K562 (cell line): ENCODE data around the gene PRELID3B. TPM values are rescaled to one million over a fixed set of nuclear protein-coding genes. Genes with fewer than 3 reads are reported as not detected.

ENCODE experiments used
- CEBPB ChIP-seq: fragments of 450-650 bp; IDR thresholded peaks from 2 replicates; pipeline ENCODE4 v1.6.1; 2016; ENCODE audit warnings: missing genetic modification characterization, missing compliant biosample characterization
- CEBPG ChIP-seq, 3 experiments: fragments of 200-800 bp in 1 of 3; sonication (Bioruptor generic) in 1 of 3; sonication (generic) in 1 of 3; formaldehyde crosslinking in 1 of 3; IDR thresholded peaks in 2 of 3; conservative IDR thresholded peaks in 1 of 3; 2 replicates each; pipeline versions ENCODE4 v1.6.1 to v1.8.0; 2016 to 2022; ENCODE audit warnings: missing compliant biosample characterization in 2 of 3, missing genetic modification characterization in 2 of 3, mild to moderate bottlenecking in 1 of 3, missing genetic modification reagents in 1 of 3
- CHD4 ChIP-seq: fragments of 200-600 bp; sonication (generic); IDR thresholded peaks from 3 replicates; pipeline ENCODE4 v1.6.1; 2012; ENCODE audit warnings: low read depth, mild to moderate bottlenecking, mixed read lengths, low read length, inconsistent platforms; ENCODE audit not compliant: insufficient read depth, insufficient replicate concordance, poor library complexity, severe bottlenecking
- EP400 ChIP-seq: fragments of 450-650 bp; IDR thresholded peaks from 2 replicates; pipeline ENCODE4 v1.6.1; 2017; ENCODE audit warnings: antibody characterized with exemption, mild to moderate bottlenecking, moderate library complexity
- HDGF ChIP-seq: fragments of 450-650 bp; IDR thresholded peaks from 2 replicates; pipeline ENCODE4 v1.6.1; 2016
- HMGN3 ChIP-seq: IDR thresholded peaks from 2 replicates; pipeline ENCODE4 v1.6.1; 2011; ENCODE audit warnings: borderline replicate concordance, low read depth, mild to moderate bottlenecking, mixed read lengths, low read length; ENCODE audit not compliant: insufficient read length; ENCODE audit errors: extremely low read depth
- HNRNPH1 ChIP-seq: fragments of 200-400 bp; formaldehyde crosslinking; optimal IDR thresholded peaks from 2 replicates; pipeline ENCODE3; 2017; ENCODE audit warnings: low read depth, mild to moderate bottlenecking, low read length, moderate library complexity
- IRF1 ChIP-seq: sonication (generic); formaldehyde crosslinking; IDR thresholded peaks from 2 replicates; pipeline ENCODE4 v1.8.0; 2022; ENCODE audit warnings: missing genetic modification reagents, mild to moderate bottlenecking, borderline replicate concordance
- KDM5B ChIP-seq: fragments of 200-600 bp; sonication (generic); IDR thresholded peaks from 2 replicates; pipeline ENCODE4 v1.6.1; 2012; ENCODE audit warnings: low read depth, mild to moderate bottlenecking, moderate library complexity, low read length, control low read depth, inconsistent platforms; ENCODE audit not compliant: insufficient replicate concordance
- LCOR ChIP-seq: sonication (generic); formaldehyde crosslinking; IDR thresholded peaks from 2 replicates; pipeline ENCODE4 v1.8.0; 2022; ENCODE audit warnings: mild to moderate bottlenecking, missing genetic modification reagents
- SNIP1 ChIP-seq: fragments of 450-650 bp; IDR thresholded peaks from 2 replicates; pipeline ENCODE4 v1.7.1; 2017; ENCODE audit warnings: low read depth, mild to moderate bottlenecking
- TCFL5 ChIP-seq: fragments of 250-450 bp; sonication (Bioruptor Pico); conservative IDR thresholded peaks from 2 replicates; pipeline ENCODE4 v1.6.1; 2021; ENCODE audit warnings: mild to moderate bottlenecking, moderate library complexity, matching md5 sums
- THRB ChIP-seq: fragments of 450-650 bp; formaldehyde crosslinking; conservative IDR thresholded peaks from 2 replicates; pipeline ENCODE4 v1.4.0; 2022; ENCODE audit warnings: mild to moderate bottlenecking, missing genetic modification characterization
- TSC22D4 ChIP-seq: fragments of 450-650 bp; IDR thresholded peaks from 2 replicates; pipeline ENCODE4 v1.6.1; 2016; ENCODE audit warnings: missing genetic modification characterization, missing biosample characterization, control low read depth
- XRCC3 ChIP-seq: fragments of 450-650 bp; IDR thresholded peaks from 2 replicates; pipeline ENCODE4 v1.6.1; 2017; ENCODE audit warnings: mild to moderate bottlenecking, moderate library complexity
- ZNF232 ChIP-seq: sonication (generic); formaldehyde crosslinking; IDR thresholded peaks from 2 replicates; pipeline ENCODE4 v1.8.0; 2022; ENCODE audit warnings: mild to moderate bottlenecking, missing genetic modification reagents
- ZNF431 ChIP-seq: sonication (generic); formaldehyde crosslinking; IDR thresholded peaks from 2 replicates; pipeline ENCODE4 v1.8.0; 2022; ENCODE audit warnings: mild to moderate bottlenecking, missing genetic modification reagents
- ZNF444 ChIP-seq: fragments of 250-450 bp; sonication (Bioruptor Pico); IDR thresholded peaks from 2 replicates; pipeline ENCODE4 v1.4.0; 2020; ENCODE audit warnings: mild to moderate bottlenecking, moderate library complexity
- ZNF518B ChIP-seq: fragments of 250-450 bp; sonication (Bioruptor Pico); IDR thresholded peaks from 2 replicates; pipeline ENCODE4 v1.5.0; 2021; ENCODE audit warnings: mild to moderate bottlenecking, moderate library complexity
- polyA plus RNA-seq, 8 experiments: library from polyadenylated mRNA; depleted of rRNA in 4 of 8; stranded (reverse) in 5 of 8; unstranded in 3 of 8; fragments of >200 nt; fragmentation: Nextera tagmentation in 2 of 8; fragmentation: Illumina TruSeq in 1 of 8; extraction: Ambion mirVana in 2 of 8; extraction: Trizol in 1 of 8; gene quantifications; 2 replicates each; pipeline versions ENCODE4 v1.2.1 to v1.2.3, GENCODE V29; 2011 to 2014; ENCODE audit warnings: inconsistent platforms in 1 of 8, missing spikeins in 1 of 8
- total RNA-seq, 7 experiments: library from RNA; depleted of rRNA in 6 of 7; stranded (reverse); fragments of >200 nt in 6 of 7; fragmentation: Illumina TruSeq in 2 of 7; extraction: Trizol in 2 of 7; gene quantifications; 2 replicates each; pipeline versions ENCODE4 v1.2.1 to v1.2.3, GENCODE V29; 2011 to 2021; ENCODE audit warnings: low replicate concordance in 1 of 7
- TF ChIP-seq, protein P1 (sequence below): fragments of 250-450 bp; sonication (Bioruptor Pico); IDR thresholded peaks from 2 replicates; pipeline ENCODE4 v1.8.0; 2022; ENCODE audit warnings: inconsistent platforms

The PRELID3B gene
- total and polyA plus RNA-seq, 9 of the 15 experiments (the other 6 are each of a cell fraction or from before 2014, with no cell fraction given) = 77.0 to 186 (median 101) TPM

- peak; percentile 86; the same call in 1 of the 2 replicates for TF ChIP-seq EP400
- no peak for TF ChIP-seq HNRNPH1
- peak; percentile 76; the same call in 1 of the 2 replicates for TF ChIP-seq IRF1 (CRISPR knock-in tag)
- TF ChIP-seq, protein P1, sequence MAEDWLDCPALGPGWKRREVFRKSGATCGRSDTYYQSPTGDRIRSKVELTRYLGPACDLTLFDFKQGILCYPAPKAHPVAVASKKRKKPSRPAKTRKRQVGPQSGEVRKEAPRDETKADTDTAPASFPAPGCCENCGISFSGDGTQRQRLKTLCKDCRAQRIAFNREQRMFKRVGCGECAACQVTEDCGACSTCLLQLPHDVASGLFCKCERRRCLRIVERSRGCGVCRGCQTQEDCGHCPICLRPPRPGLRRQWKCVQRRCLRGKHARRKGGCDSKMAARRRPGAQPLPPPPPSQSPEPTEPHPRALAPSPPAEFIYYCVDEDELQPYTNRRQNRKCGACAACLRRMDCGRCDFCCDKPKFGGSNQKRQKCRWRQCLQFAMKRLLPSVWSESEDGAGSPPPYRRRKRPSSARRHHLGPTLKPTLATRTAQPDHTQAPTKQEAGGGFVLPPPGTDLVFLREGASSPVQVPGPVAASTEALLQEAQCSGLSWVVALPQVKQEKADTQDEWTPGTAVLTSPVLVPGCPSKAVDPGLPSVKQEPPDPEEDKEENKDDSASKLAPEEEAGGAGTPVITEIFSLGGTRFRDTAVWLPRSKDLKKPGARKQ = no peak
- TF ChIP-seq THRB (CRISPR knock-in tag) = 0 out of 2 replicates have a peak, but pooled peaks have one; percentile 4
- no peak for TF ChIP-seq XRCC3
- TF ChIP-seq HMGN3 = no peak
- no peak for TF ChIP-seq ZNF518B
- no peak for TF ChIP-seq SNIP1
- TF ChIP-seq HDGF = no peak
- TF ChIP-seq CHD4 = no peak
- no peak for TF ChIP-seq CEBPG (CRISPR knock-in tag; IDR thresholded peaks at IDR 0.05)
- TF ChIP-seq CEBPG (tag; conservative IDR thresholded peaks at IDR 0.05 in 1 of 2, IDR thresholded peaks at IDR 0.05 in 1 of 2) = no peak
- TF ChIP-seq TSC22D4 = no peak
- no peak for TF ChIP-seq ZNF444 (CRISPR knock-in tag)
- no peak for TF ChIP-seq TCFL5 (CRISPR knock-in tag)
- peak; percentile 17 for TF ChIP-seq KDM5B
- 0 out of 2 replicates have a peak, but pooled peaks have one; percentile 47 for TF ChIP-seq ZNF431 (CRISPR knock-in tag)
- TF ChIP-seq CEBPB (tag) = no peak
- TF ChIP-seq ZNF232 (CRISPR knock-in tag) = peak; percentile 91
- TF ChIP-seq LCOR = peak; percentile 12; the same call in 1 of the 2 replicates
Observed at GRCh38 chr20:59042151-59042795, at the start of gene PRELID3B (continued).
